HG02884 (cell line): ENCODE measurements around the gene PKD1L1.

Experiments
- ATAC-seq: cut with Tn5 transposase; IDR thresholded peaks from one replicate; pipeline ENCODE4 v1.9.1; 2021; ENCODE audit warnings: mild to moderate bottlenecking, moderate library complexity; ENCODE audit not compliant: unreplicated experiment

Gene PKD1L1

GRCh38 chr7:47743965-47744591 is 204.2 kb downstream of the PKD1L1 start:
- ATAC-seq, result no peak

- no peak for ATAC-seq
These were observed 206.3 kb downstream of the PKD1L1 start for GRCh38 chr7:47741984-47742383.

GRCh38 chr7:47739891-47740290 is 208.4 kb downstream of the PKD1L1 start:
- ATAC-seq, result no peak

- ATAC-seq, result no peak
These were observed 208.9 kb downstream of the PKD1L1 start for GRCh38 chr7:47739301-47739875.

- peak; percentile 66 for ATAC-seq
These were observed 209.6 kb downstream of the PKD1L1 start for GRCh38 chr7:47738563-47739166.

GRCh38 chr7:47737601-47738000 is 210.7 kb downstream of the PKD1L1 start:
- ATAC-seq, result no peak

- no peak for ATAC-seq
These were observed 212.6 kb downstream of the PKD1L1 start for GRCh38 chr7:47735431-47736345.

- no peak for ATAC-seq
These were observed 213.3 kb downstream of the PKD1L1 start for GRCh38 chr7:47734949-47735291.

GRCh38 chr7:47734287-47734948 is 213.8 kb downstream of the PKD1L1 start:
- no peak for ATAC-seq

GRCh38 chr7:47730142-47730541 is 218.1 kb downstream of the PKD1L1 start:
- no peak for ATAC-seq

- no peak for ATAC-seq
These were observed 222.1 kb downstream of the PKD1L1 start for GRCh38 chr7:47726047-47726726.

GRCh38 chr7:47725031-47725780 is 223.1 kb downstream of the PKD1L1 start:
- ATAC-seq, result no peak
